Islet of Langerhans (tissue), 1 donor: ENCODE measurements around the gene ACTN4.

Experiments used
- FAIRE-seq: peaks from one replicate; lab custom pipeline; 2011; peaks lifted over from hg19 to GRCh38; lab: Jason Lieb, UNC

ACTN4 gene

DNA sequence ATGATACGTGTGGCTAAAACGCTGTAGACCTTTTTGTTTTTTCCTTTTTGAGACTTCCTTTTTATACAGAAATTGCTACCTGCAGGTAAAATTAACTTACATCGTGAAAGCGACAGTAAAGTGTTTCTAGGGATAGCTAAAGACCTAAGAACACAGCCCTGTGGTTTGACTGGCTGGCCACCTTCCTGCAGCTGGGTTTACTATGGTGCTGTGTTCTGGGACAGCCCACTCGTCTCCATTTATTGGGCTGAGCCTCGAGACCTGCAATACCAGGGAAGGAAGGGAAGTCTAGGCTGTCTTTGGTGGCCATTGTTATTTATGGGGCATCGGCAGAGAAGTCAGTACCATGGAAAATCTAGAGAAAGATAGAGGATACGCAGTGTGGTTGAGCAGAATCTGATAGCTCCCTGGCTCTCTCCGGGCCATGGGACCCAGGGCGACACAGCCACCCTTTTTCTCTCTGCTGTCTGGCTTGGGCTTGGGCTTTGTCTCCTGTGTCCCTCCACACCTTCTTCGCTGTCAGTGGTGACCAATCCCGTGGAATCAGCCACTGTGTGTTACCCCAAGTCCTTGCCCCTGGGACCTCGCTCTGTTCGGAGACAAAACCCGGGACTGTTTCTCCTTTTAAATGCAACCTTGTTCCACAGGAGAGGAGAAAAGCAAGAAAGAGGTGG lies 30.9 kb downstream of the ACTN4 start:
- no peak for FAIRE-seq

DNA sequence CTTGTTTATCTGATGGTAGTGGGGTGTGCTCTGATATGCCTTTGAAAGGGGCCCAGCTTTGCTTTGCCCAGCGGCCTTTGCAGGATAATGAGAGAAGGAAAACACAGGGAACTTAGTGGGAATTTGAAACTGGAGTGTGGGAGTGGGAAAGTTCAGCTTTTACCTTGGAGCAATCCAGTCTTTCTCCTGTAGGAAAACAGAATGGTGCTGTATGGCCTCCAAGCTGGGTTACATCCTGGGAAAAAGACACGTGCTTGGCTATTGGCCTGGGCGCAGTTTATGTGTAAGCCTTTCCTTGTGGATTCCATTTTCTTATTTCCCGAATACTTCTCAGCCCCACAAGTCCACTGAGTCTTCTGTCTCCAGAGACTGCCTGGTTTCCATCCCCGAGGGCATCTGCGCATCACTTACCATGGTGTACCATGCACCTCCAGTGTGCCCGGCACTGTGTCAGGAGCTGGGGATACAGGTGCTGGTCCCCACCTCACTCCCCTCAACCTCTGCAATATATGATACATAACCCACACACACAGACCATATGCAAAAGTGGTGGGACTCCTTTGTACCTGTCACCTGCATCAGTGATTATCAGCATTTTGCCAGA lies 31.5 kb downstream of the ACTN4 start:
- FAIRE-seq: no peak

DNA sequence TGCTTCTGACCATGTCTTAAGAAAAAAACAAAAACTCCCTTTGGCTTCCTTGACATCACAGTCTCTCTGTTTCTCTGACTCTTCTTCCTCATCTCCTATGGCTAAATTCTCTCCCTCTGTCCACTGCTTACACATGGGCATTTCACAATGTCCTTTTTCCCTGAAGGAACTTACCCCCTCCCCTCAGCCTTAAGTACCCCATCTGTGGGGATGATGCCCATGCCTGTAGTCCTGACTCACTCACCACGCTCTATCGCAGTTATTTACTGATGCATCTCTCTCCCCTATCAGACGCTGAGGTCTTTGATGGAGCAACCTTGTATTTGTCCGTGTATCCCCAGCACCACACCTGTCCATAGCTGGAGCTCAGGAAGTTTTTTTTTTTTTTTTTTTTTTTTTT lies 32.4 kb downstream of the ACTN4 start:
- FAIRE-seq: no peak

DNA sequence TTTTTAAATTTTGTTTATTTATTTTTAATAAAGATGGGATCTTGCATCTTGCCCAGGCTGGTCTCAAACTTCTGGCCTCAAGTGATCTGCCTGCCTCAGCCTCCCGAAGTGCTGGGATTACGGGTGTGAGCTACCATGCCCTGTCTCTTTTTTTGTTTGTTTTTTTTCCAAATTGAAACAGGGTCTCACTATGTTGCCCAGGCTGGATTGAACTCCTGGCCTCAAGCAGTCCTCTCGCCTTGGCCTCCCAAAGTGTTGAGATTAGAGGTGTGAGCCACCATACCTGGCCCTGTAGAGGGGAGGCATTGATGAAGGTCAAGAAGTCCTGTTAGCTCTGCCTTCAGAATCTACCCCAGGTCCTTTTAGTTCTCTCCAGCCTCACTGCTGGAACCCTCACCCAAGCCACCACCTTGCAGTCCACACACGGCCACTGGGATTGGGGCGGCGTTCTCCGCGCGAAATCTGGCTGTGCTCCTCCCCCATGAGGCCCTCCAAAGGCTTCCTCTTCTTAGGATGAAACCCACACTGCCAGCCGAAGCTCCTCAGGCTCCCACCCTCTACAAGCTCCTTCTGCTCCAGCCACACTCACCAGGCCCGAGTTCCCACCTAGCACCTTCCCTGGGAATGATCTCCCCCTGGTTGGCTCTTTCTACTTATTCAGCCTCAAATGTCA lies 34.9 kb downstream of the ACTN4 start:
- no peak for FAIRE-seq

DNA sequence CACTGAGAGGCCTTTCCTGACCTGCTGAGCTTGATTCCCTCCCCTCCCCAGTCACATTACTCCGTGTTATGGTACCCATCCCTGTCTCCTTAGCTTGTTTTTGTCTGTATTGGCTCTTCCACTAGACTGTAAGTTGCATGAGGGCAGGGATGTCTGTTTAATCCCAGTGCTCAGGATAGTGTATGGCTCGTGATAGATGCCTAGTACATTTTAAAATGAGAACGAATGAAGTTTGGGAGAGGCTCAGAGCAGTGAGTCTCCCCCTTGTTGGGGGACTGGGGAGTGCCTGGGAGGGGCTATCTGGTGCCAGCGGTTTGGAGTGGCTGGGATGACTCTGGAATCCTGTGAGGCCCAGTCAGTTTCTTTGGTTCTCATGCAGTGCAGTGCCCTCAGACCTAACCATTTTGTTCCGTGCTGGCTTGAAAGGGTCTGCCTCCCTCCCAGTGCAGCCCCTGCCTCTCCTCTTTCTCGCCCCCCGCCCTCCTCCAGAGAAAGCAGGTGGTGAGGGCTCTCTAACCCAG lies 35.5 kb downstream of the ACTN4 start:
- no peak for FAIRE-seq

DNA sequence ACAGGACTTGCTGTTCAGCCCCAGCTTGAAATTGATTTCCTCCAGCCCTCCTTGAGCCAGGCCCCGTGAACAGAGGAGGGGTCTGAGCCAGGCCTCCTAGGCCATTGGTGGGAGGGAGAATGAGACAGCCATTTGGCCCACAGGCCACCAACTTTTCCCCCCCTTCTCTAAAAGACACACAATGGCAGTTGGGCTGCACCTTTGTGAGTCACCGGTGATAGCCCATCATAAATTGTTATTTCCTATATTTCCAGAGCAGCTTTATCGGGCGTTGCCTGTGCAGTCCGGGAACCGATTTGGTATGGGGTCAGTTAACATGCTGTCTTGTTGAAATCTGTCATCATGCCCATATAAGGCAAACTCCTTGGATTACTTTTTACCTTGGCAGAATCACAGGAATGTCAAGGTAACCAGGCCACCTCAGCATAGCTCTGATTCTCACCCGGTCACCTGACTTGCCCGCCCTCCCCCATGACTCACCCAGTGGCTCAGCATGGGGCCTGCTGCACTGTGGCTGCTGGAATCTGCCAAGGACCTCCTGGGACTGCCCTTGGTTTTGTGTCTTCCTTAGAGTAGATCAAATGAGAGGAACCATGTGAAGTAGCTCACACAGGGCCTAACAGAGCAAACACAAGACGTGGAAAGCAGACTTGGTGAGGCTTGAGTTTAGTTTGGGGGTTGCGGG lies 36.1 kb downstream of the ACTN4 start:
- FAIRE-seq: peak; percentile 88

DNA sequence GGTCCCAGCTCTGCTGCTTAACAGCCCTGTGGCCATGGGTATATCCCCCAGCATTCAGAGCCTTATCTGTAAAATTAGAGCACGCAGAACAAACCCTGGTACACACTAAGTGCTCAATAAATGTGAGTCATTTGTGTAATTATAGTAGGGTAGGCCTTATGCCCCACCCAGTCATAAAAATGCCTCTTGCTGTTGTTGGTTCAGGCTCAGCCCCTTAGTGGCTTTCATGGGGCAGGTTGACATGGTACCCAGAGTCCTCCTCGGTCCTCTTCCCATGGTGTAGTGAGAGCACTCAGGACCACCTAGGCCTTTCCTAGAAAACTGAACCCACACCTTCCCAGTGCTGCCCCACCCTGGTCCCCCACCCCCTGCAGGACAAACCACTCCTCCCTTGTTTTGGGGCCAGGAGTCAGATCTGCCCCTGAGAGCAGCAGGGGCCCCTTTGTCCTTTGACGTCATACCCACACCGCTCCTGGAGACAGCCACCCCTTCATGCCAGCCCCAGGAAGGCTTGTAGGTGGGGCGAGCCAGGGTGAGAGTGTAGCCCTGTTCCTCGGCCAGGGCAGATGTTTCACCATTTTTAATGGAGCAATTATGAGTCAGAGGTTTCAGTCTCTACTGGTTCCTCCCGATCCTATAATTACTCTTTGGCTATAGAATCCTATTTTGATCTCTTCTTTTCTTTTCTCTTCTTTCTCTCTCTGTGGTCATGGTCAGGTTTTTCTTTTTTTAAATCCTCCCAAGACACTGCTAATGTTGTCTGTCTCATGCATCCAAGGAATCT lies 36.8 kb downstream of the ACTN4 start:
- FAIRE-seq: no peak

DNA sequence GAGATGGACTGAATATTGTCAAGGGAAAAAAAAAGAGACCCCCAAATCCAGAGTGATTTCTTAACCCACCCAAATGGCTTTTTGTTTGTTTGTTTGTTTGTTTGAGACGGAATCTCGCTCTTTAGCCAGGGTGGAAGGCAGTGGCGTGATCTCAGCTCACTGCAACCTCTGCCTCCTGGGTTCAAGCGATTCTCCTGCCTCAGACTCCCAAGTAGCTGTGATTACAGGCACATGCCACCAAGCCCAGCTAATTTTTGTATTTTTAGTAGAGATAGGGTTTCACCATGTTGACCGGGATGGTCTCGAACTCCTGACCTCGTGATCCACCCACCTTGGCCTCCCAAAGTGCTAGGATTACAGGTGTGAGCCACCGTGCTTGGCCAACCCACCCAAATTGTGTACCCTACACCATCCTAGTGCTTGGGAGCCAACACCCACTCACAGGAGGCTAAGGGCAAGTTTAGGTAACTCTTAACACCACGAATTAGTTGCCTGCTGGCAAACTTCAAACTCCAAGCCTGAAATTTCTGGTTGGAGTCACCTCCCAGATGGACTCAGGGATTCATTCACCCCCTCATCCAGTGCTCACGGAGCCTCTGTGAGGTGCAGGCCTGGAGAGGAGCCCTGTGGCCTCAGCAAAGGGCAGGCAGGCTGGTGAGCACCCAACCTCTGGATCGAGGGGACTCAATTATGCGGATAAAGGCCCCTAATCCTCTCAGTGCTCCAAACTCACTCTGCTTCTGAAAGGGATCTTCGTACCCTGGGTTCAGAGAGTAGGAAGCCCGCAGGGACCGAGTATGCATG lies 37.6 kb downstream of the ACTN4 start:
- FAIRE-seq: no peak

DNA sequence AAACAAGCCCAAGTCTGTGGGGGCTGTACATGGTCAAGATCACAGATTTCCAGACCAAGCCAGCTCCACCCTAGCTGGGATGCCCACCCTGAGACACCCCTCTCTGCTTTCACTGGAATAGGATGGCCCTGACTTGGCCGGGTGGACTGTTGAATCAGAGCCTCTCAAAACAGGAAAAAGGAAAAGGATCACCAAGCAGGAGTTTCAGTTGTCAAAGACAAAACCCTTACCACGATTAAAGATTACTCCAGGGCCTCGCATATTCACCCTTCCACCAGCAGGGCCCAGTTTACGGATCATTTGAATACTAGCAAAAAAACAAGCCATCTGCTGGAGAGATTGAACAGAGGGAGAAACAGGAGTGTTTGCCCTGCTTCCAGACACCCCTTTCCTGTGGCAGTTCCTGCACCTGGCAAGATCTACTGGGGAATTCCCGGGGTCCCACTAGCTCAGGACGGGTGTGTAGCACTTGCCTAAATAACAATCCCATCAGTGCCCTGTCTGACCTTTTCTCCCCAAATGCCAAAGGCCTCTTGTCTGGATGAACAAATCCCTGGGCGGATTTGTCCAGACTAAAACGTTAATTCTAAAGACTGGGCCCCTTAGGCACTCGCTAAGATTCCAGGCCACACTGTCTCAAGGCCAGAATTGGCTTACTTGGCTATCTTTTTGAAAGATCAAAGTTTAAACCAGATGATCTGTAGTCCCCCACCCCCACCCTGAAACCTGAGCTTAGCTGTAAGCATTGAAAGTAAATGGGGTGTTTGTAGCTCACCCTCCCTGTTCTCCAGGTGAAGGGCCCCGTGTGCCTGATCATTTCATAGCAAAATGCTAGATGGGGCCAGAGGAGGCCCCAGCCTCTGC lies 38.4 kb downstream of the ACTN4 start:
- no peak for FAIRE-seq

DNA sequence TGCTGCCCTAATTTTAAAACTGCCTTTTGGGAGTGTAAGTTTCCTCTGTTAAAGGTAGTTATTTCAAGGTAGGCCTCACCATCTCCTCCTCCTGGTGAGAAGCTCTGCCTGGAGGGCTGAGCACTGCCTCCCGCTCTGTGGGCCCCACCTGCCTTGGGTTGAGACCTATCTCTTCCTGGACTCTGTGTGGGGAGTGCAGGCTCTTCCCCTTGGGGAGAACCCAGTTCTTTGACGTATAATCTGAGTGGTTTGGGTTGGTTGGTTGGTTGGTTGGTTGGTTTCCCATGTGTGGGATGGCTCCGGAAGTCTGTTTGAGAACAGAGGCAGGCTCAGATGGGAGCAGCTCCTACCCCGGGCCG lies 39.1 kb downstream of the ACTN4 start:
- no peak for FAIRE-seq

DNA sequence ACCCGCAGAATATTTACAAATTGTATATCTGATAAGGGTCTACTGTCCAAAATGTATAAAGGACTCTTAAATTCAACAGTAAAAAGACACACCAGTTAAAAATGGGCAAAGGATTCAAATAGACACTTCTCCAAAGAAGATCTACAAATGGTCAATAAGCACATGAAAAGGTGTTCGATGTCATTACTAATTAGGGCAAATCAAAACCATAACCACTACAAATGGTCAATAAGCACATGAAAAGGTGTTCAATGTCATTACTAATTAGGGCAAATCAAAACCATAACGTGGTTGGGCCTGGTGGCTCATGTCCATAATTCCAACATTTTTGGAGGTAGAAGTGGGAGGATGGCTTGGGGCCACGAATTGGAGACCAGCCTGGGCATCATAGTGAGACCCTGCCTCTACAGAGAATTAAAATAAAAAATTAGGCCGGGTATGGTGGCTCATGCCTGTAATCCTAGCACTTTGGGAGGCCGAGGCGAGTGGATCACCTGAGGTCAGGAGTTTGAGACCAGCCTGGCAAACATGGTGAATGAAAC lies 40.5 kb downstream of the ACTN4 start:
- no peak for FAIRE-seq

DNA sequence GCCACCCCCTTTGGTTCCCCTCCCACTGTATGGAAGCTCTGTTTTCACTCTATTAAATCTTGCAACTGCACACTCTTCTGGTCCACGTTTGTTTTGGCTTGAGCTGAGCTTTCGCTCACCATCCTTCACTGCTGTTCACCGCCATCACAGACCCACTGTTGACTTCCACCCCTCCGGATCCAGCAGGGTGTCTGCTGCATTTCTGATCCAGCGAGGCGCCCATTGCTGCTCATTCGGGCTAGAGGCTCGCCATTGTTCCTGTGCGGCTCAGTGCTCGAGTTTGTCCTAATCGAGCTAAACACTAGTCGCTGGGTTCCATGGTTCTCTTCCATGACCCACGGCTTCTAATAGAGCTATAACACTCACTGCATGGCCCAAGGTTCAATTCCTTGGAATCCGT lies 42.7 kb downstream of the ACTN4 start:
- no peak for FAIRE-seq

DNA sequence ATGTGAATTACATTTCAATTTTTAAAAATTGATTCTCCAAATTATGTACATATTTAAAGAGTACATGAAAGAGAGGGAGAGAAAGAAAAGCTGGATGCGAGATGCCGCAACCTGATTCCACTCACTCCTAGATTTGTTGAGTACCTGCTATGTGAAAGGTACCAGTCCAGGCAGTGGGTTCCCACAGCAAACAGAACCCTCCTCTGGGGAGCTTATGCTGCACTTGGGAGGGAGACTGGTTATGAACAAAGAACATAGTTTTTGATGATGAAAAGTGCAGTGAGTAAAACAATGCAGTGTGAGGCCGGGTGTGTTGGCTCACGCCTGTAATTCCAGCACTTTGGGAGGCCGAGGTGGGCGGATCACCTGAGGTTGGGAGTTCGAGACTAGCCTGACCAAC lies 43.4 kb downstream of the ACTN4 start:
- FAIRE-seq: no peak

DNA sequence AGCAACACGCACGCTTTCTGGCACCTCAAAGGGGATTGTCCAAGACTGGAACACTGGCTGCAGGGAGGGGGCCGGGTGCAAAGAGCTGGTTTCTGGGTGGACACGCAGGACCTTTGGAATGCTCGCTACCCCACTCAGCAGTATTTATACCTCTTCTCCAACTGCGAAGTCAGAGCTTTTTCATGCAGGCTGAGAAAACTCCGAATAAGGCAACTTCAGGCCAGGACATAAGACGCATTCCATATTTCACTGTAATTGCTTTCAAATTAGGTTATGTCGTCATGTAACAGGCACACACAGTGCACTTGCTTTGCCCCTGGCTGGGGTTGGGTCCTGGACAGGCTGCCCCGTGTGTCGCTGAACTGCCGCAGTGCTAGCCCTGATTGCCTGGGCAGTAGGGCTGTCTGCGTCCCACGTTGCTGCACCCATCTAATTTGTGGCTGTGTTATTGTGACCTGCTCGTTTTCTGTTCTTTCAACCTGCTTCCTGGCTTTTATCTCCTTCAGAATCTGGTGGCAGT lies 44.5 kb downstream of the ACTN4 start:
- FAIRE-seq: no peak

DNA sequence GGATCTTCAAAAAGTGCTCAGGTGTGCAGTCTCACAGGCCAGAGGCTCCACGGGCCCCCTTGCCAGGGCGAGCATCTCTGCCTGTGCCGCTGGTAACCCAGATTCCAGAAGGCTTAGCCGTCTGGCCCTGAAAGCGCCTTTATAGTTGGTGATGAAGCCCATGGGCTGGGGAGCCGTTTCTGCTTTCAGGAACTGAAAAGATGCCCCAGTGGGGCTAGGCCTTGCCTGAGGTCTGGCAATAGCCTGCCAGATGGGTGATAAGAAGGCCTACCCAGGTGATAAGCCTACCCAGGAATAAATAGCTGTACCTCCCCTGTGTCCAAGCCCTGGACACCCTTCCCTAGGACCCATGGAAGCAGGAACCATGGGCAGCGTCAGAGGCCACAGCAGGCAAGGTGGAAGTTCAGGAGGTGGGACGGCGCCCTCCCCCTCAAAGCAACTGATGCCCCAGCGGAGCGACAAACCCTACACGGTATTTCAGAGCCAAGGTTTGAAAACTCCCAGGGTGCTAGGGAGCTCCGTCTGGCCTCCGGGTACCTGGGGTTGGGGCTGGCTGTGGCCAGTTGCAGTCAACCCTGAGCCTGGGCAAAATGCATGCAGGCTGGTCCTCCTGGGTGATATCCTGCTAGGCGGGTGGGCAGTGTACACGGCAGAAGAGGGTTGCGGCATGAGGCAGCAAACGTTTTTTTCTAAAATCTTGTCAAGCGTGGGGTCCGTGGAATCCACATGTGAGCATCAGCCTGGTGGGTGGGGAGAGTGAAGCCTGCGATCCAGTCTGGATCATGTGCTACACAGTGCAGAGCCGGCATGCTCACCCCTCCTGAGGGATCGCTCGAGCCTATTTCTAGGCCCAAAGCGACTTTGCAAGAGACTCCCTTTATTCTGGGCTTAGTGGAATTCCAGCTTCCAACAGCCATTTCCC lies 45.3 kb downstream of the ACTN4 start:
- FAIRE-seq: no peak

DNA sequence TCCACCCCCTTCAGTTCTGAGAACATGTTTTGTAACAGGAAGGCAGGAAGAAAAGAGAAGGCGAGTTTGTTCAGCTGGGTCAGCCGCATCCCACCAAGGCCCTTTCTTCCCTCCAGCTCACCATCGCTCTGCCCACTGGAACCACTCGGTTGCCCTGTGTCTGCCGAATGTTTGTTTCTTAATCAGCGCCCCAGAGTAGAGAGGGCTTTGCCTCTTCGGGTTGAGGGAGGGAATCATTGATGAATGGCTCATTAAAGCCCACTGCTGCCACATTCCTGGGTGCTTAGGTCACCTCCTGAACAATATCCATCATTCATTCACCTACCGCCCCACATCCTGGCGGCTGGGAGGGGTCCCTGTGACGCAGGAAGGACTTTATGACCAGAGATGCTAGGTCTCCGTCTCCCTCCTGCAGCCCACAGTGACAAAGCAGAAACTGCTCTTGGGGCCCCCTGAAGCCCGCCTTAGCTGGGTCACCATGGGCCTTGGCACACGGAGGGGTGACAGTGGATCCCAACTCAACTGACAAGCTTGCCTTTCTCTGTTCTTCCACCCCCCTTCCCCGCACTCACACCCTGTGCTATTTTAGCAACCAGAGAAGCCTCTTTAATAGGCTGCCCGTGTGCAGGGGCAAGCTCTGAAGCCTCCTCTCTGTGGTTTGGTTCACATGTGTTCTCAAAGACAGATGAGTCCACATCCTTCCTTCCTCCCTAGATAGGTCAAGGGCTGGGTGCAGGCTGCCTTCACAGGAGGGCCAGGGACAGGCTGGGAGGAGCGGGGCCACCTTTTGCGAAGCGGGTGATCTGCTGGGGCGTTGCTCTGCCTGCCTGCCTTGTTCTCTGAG lies 46.2 kb downstream of the ACTN4 start:
- no peak for FAIRE-seq

DNA sequence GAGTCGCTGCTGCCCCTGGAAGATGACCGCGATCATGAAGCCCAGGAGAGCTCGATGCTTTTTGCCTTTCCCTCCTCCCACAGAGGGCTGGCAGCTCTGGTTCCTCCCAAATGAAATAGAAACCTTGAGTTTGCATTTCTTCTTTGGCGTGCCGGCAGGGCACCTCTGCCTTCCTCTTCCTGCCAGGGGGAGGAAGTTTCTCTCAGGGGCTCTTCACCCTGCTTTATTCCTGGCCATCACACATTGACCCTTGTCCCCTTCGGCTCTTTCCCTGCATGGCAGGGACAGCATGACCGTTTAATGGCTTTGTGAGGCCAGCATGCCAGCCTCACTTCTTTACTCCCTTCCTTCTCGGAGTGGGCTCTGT lies 47.9 kb downstream of the ACTN4 start:
- no peak for FAIRE-seq
